Measurements from ENCODE around the gene PDGFA. TPM values are rescaled to one million over a fixed set of nuclear protein-coding genes. Genes with fewer than 3 reads are reported as not detected.

PDGFA gene
- total RNA-seq, 4 donors from 2014 or later, result 60.2 to 123 (median 104) TPM

- H3K36me3 ChIP-seq, result no peaks in the 10 kb centered on the region
- peaks cover 41% of the 10 kb centered on the region for H3K27me3 ChIP-seq
- intact Hi-C loops (cut with DNase I; ENCODE audit: low total_unique reads) (no loop called here), in situ Hi-C loops (cut with MboI; ENCODE audit: low pct_ligation_motif_present in 1 of 4, low pct_unique_long_range_greater_than_20kb in 1 of 4, low sequenced_read_pairs in 3 of 4) (no loop called here)
- peaks cover 5 to 12% (median 9%) of the 10 kb centered on the region in 4 donors for H3K4me1 ChIP-seq
- TF ChIP-seq EP300 (IDR thresholded peaks at IDR 0.05; ENCODE audit: low read depth) (no peak), CTCF (IDR thresholded peaks at IDR 0.05) (no peak), POLR2A (IDR thresholded peaks at IDR 0.05) (no peak), POLR2AphosphoS5 (IDR thresholded peaks at IDR 0.05) (no peak)
- no peak overlapping the region for H3K4me3 ChIP-seq
- no peaks in the 10 kb centered on the region for H3K9me3 ChIP-seq
- no peak overlapping the region for H3K27ac ChIP-seq
- WGBS, 2 donors (ENCODE audit: low coverage in 1 of 2), result 69% methylated on average over 17 of the region's 21 CpGs; no CpG with 5 or more reads in 1 of the 2 donors
- no peak for DNase-seq
Measured at GRCh38 chr7:452791-453455, 66.7 kb downstream of the PDGFA start.

GRCh38 chr7:452226-452751 lies 67.4 kb downstream of the PDGFA start:
- Histone ChIP-seq H3K4me1 (peaks cover 5 to 12% (median 9%) of the 10 kb centered on the region in 4 donors), H3K9me3 (no peaks in the 10 kb centered on the region), H3K4me3 (no peak overlapping the region), H3K27me3 (peaks cover 41% of the 10 kb centered on the region), H3K36me3 (no peaks in the 10 kb centered on the region), H3K27ac (no peak overlapping the region)
- DNase-seq, result no peak
- 44% methylated on average over 24 of the region's 30 CpGs; no CpG with 5 or more reads in 1 of the 2 donors for WGBS, 2 donors (ENCODE audit: low coverage in 1 of 2)
- in situ Hi-C loops (cut with MboI; ENCODE audit: low pct_ligation_motif_present in 1 of 4, low pct_unique_long_range_greater_than_20kb in 1 of 4, low sequenced_read_pairs in 3 of 4), result no loop called here
- TF ChIP-seq CTCF (IDR thresholded peaks at IDR 0.05) (no peak), EP300 (IDR thresholded peaks at IDR 0.05; ENCODE audit: low read depth) (no peak), POLR2AphosphoS5 (IDR thresholded peaks at IDR 0.05) (no peak), POLR2A (IDR thresholded peaks at IDR 0.05) (no peak)
- intact Hi-C loops (cut with DNase I; ENCODE audit: low total_unique reads), result no loop called here

GRCh38 chr7:451255-452225 lies 68.1 kb downstream of the PDGFA start:
- in situ Hi-C loops (cut with MboI; ENCODE audit: low pct_ligation_motif_present in 1 of 4, low pct_unique_long_range_greater_than_20kb in 1 of 4, low sequenced_read_pairs in 3 of 4), result no loop called here
- WGBS, 2 donors (ENCODE audit: low coverage in 1 of 2), result 46 to 49% methylated on average over 12 to 24 of the region's 24 CpGs
- Histone ChIP-seq H3K9me3 (no peaks in the 10 kb centered on the region), H3K4me1 (peaks cover 5 to 12% (median 9%) of the 10 kb centered on the region in 4 donors), H3K27me3 (peaks cover 41% of the 10 kb centered on the region), H3K27ac (no peak overlapping the region), H3K36me3 (no peaks in the 10 kb centered on the region), H3K4me3 (no peak overlapping the region)
- DNase-seq, result no peak
- TF ChIP-seq CTCF (IDR thresholded peaks at IDR 0.05), result no peak
- no peak for TF ChIP-seq POLR2A (IDR thresholded peaks at IDR 0.05)
- TF ChIP-seq EP300 (IDR thresholded peaks at IDR 0.05; ENCODE audit: low read depth), result no peak
- TF ChIP-seq POLR2AphosphoS5 (IDR thresholded peaks at IDR 0.05), result no peak
- intact Hi-C loops (cut with DNase I; ENCODE audit: low total_unique reads), result no loop called here

GRCh38 chr7:450741-451140 lies 68.9 kb downstream of the PDGFA start:
- no peaks in the 10 kb centered on the region for H3K9me3 ChIP-seq
- WGBS, 2 donors (ENCODE audit: low coverage in 1 of 2), result 40 to 59% methylated on average over 3 to 10 of the region's 10 CpGs
- H3K27me3 ChIP-seq, result peaks cover 41% of the 10 kb centered on the region
- TF ChIP-seq CTCF (IDR thresholded peaks at IDR 0.05) (no peak), POLR2A (IDR thresholded peaks at IDR 0.05) (no peak), POLR2AphosphoS5 (IDR thresholded peaks at IDR 0.05) (no peak), EP300 (IDR thresholded peaks at IDR 0.05; ENCODE audit: low read depth) (no peak)
- DNase-seq, result no peak
- H3K4me3 ChIP-seq, result no peak overlapping the region
- in situ Hi-C loops (cut with MboI; ENCODE audit: low pct_ligation_motif_present in 1 of 4, low pct_unique_long_range_greater_than_20kb in 1 of 4, low sequenced_read_pairs in 3 of 4), result no loop called here
- peaks cover 5 to 11% (median 9%) of the 10 kb centered on the region in 4 donors for H3K4me1 ChIP-seq
- no peaks in the 10 kb centered on the region for H3K36me3 ChIP-seq
- no peak overlapping the region for H3K27ac ChIP-seq
- intact Hi-C loops (cut with DNase I; ENCODE audit: low total_unique reads), result no loop called here
